ENCODE measurements around the gene MFSD11. TPM values are rescaled to one million over a fixed set of nuclear protein-coding genes. Genes with fewer than 3 reads are reported as not detected.
"Not testable (repeated sequence)": the region's sequence is repeated elsewhere in the genome, so short reads cannot be mapped to it uniquely, and the experiment has no call there.

The MFSD11 gene
- total RNA-seq, 1 experiment from 2014 or later = 23.9 TPM

DNA sequence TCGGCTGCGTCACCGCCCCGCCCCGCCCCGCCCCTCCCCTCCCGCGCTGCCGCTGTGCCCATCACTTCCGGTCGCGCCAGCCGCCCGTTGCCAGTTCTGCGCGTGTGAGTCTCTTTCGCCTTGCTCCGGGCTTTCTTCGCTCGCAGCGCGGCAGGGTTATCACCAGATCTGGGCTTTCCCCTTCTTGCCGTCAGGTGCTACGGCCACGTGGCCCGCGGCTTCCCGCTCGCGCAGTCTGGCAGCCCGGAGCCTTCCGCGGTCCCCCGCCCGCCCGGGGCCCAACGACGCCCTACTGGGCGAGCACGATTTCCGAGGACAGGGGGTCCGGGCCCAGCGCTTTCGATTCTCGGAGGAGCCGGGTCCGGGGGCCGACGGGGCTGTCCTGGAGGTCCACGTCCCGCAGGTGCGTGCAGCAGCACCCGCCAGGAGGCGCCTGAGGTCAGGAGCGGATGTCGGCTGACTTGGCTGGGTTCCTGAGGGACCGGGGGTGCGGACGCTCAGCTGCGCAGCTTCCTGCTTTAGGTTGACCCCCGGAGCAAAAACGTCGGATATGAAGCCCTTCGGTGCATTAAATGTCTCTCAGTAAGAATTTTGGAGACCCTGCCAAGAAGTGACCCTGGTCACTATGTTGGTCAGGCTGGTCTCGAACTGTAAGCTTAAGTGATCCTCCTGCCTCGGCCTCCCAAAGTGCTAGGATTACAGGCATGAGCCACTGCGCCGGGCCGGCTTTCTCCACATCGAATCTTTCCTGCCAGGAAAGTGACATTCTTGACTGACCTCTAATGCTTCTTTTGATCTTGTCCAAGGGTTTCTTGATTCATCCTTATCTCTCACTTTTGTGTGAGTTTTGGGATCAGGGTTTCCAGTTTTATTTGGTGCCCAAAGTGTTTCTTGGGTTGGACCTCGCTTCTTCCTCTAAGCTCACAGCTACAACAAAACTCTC lies 10.9 kb upstream of the MFSD11 start, which contains the start of gene METTL23:
Gene METTL23, plus strand, starts transcription at position 64 of the 943 bp plus-strand sequence. CDS start 2,872 bp downstream, outside the sequence.
- BruUV-seq (replicated peaks) = TSS peak; percentile 65

DNA sequence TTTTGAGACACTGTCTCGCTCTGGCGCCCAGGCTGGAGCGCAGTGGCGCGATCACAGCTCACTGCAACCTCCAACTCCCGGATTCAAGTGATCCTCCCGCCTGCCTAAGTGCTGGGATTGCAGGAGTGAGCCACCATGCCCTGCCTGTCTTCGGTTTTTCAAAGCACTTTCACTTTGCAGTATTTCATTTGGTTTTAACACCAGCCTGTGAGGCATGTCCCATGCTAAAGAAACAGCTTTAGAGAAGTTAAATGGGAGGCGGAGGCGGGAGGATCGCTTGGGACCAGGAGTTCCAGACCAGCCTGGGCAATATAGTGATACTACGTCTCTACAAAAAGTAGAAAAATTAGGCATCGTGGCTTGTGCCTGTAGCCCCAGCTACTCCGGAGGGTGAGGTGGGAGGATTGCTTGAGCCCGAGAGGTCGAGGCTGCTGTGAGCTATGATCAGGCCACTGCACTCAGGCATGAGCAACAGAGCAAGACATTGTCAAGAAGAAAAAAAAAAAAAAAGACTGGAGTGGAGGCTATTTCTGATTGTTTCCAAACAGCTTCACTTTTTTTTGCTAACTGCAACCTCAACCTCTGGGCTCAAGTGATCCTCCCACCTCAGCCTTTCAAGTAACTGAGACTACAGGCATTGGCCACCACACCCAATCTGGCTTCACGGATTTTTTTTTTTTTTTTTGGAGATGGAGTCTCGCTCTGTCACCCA lies 10.0 kb upstream of the MFSD11 start:
- DNase-seq = no peak
- intact Hi-C loops (cut with micrococcal nuclease; ENCODE audit: unreplicated experiment) = no loop called here
- peaks cover 91% of the 10 kb centered on the region for H3K36me3 Mint-ChIP-seq (ENCODE audit: insufficient read depth, unreplicated experiment)
- no TSS peak for BruUV-seq (replicated peaks)
- H3K9me3 Mint-ChIP-seq (ENCODE audit: low read depth, unreplicated experiment) = no peaks in the 10 kb centered on the region
- H3K4me3 Mint-ChIP-seq (ENCODE audit: low read depth, unreplicated experiment) = peak overlapping the region; percentile 81
- TF ChIP-seq, protein P1, sequence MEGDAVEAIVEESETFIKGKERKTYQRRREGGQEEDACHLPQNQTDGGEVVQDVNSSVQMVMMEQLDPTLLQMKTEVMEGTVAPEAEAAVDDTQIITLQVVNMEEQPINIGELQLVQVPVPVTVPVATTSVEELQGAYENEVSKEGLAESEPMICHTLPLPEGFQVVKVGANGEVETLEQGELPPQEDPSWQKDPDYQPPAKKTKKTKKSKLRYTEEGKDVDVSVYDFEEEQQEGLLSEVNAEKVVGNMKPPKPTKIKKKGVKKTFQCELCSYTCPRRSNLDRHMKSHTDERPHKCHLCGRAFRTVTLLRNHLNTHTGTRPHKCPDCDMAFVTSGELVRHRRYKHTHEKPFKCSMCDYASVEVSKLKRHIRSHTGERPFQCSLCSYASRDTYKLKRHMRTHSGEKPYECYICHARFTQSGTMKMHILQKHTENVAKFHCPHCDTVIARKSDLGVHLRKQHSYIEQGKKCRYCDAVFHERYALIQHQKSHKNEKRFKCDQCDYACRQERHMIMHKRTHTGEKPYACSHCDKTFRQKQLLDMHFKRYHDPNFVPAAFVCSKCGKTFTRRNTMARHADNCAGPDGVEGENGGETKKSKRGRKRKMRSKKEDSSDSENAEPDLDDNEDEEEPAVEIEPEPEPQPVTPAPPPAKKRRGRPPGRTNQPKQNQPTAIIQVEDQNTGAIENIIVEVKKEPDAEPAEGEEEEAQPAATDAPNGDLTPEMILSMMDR (IDR thresholded peaks at IDR 0.05; ENCODE audit: unreplicated experiment) = no peak
- H3K27ac Mint-ChIP-seq (ENCODE audit: unreplicated experiment) = peak overlapping the region; percentile 77
- H3K4me1 Mint-ChIP-seq (ENCODE audit: low read depth, unreplicated experiment) = peaks cover 7% of the 10 kb centered on the region
- H3K27me3 Mint-ChIP-seq (ENCODE audit: unreplicated experiment) = no peaks in the 10 kb centered on the region
- CTCF ChIA-PET = interaction anchor here (0.7 to 1.0 kb wide), 3 partner anchors 111 to 338 kb away, joined by 3 to 4 read pairs (median 3); no protein-coding TSS in a partner anchor

More for the DNA sequence above, 10.9 kb upstream of the MFSD11 start, which contains the start of gene METTL23:
- Mint-ChIP-seq H3K27me3 (ENCODE audit: unreplicated experiment) (no peaks in the 10 kb centered on the region), H3K36me3 (ENCODE audit: insufficient read depth, unreplicated experiment) (peaks cover 88% of the 10 kb centered on the region), H3K9me3 (ENCODE audit: low read depth, unreplicated experiment) (no peaks in the 10 kb centered on the region), H3K4me3 (ENCODE audit: low read depth, unreplicated experiment) (peak within 1 kb of the TSS; percentile 81), H3K27ac (ENCODE audit: unreplicated experiment) (peak within 1 kb of the TSS; percentile 77), H3K4me1 (ENCODE audit: low read depth, unreplicated experiment) (peaks cover 7% of the 10 kb centered on the region)
- peak; percentile 86 for DNase-seq
- CTCF ChIA-PET = interaction anchor here (0.7 to 1.0 kb wide), 3 partner anchors 197 to 888 kb away, joined by 3 to 4 read pairs (median 3); no protein-coding TSS in a partner anchor
- TF ChIP-seq, protein P1 (IDR thresholded peaks at IDR 0.05; ENCODE audit: unreplicated experiment) = peak; percentile 79
- intact Hi-C loops (cut with micrococcal nuclease; ENCODE audit: unreplicated experiment) = no loop called here

DNA sequence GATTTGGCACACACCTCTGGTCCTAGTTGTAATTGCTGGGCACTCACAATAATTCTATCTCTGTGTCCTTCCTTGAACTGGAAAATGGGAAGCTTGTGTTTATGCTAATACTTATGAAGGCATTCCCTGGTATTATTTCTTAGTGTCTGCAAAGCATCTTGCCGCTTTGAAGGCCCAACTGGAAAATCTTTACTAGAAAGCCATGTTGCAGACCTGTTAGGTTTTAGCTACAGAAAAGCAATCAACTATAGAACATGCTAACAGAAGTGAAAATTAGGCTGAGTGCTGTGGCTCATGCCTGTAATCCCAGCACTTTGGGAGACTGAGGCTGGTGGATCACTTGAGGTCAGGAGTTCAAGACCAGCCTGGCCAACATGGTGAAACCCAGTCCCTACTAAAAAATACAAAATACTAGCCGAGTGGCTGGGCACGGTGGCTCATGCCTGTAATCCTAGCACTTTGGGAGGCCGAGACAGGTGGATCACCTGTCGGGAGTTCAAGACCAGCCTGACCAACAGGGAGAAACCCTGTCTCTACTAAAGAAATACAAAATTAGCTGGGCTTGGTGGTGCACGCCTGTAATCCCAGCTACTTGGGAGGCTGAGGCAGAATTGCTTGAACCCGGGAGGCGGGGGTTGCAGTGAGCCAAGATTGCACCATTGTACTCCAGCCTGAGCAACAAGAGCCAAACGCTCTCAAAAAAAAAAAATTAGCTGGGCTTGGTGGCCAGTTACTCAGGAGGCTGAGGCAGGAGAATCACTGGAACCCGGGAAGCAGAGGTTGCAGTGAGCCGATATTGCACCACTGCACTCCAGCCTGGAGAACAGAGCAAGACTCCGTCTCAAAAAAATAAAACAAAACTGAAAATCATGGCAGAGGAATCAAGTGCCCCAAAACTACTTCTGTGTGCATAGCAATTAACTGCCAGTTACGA lies 5.9 kb upstream of the MFSD11 start:
- H3K36me3 Mint-ChIP-seq (ENCODE audit: insufficient read depth, unreplicated experiment) = peaks cover 91% of the 10 kb centered on the region

DNA sequence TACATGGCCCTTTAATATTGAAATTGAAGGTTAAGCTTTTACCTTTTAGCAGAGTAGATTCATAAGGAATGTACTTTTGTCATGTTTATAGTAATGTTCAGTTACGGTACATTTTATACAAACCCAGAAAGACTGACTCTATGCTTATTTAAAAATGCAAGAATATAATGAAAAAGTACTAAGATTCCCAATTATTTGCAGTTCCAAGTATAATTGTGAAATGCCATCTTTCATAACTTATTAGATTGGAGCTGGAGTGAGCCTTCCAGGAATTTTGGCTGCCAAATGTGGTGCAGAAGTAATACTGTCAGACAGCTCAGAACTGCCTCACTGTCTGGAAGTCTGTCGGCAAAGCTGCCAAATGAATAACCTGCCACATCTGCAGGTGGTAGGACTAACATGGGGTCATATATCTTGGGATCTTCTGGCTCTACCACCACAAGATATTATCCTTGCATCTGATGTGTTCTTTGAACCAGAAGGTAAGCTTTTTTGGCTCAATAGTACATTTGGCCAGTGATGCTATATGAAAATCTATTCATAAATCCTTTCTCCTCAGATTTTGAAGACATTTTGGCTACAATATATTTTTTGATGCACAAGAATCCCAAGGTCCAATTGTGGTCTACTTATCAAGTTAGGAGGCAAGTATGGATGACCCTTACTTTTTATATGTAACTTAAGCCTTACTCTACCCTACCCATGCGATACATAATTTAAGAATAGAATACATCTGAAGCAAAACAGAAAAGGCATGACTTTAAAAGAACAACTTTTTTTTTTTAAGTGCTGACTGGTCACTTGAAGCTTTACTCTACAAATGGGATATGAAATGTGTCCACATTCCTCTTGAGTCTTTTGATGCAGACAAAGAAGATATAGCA lies 4.9 kb upstream of the MFSD11 start:
- DNase-seq = no peak
- H3K4me1 Mint-ChIP-seq (ENCODE audit: low read depth, unreplicated experiment) = peaks cover 24% of the 10 kb centered on the region
- H3K4me3 Mint-ChIP-seq (ENCODE audit: low read depth, unreplicated experiment) = peak overlapping the region; percentile 93
- intact Hi-C loops (cut with micrococcal nuclease; ENCODE audit: unreplicated experiment) = no loop called here
- BruUV-seq (replicated peaks) = no TSS peak
- H3K27ac Mint-ChIP-seq (ENCODE audit: unreplicated experiment) = peak overlapping the region; percentile 97
- CTCF ChIA-PET = no interaction called here
- H3K27me3 Mint-ChIP-seq (ENCODE audit: unreplicated experiment) = no peaks in the 10 kb centered on the region
- no peaks in the 10 kb centered on the region for H3K9me3 Mint-ChIP-seq (ENCODE audit: low read depth, unreplicated experiment)
- TF ChIP-seq, protein P1 (IDR thresholded peaks at IDR 0.05; ENCODE audit: unreplicated experiment) = no peak
- peaks cover 91% of the 10 kb centered on the region for H3K36me3 Mint-ChIP-seq (ENCODE audit: insufficient read depth, unreplicated experiment)

More for the DNA sequence above, 5.9 kb upstream of the MFSD11 start:
- DNase-seq; intact Hi-C loops (cut with micrococcal nuclease; ENCODE audit: unreplicated experiment); H3K27ac Mint-ChIP-seq (ENCODE audit: unreplicated experiment); H3K9me3 Mint-ChIP-seq (ENCODE audit: low read depth, unreplicated experiment); H3K27me3 Mint-ChIP-seq (ENCODE audit: unreplicated experiment); BruUV-seq (replicated peaks); CTCF ChIA-PET: not testable (repeated sequence)
- Mint-ChIP-seq H3K4me1 (ENCODE audit: low read depth, unreplicated experiment) (peaks cover 31% of the 10 kb centered on the region), H3K4me3 (ENCODE audit: low read depth, unreplicated experiment) (peak overlapping the region; percentile 93)

Measured in Calu3 (cell line).